K562 (cell line): ENCODE results near the gene ALG8. TPM values are rescaled to one million over a fixed set of nuclear protein-coding genes. Genes with fewer than 3 reads are reported as not detected.
A peak's percentile ranks its signal among the peaks of the same experiment; 100 is the strongest.

Experiments used
- CTCF ChIP-seq, 3 experiments: IDR thresholded peaks in 2 of 3; conservative IDR thresholded peaks in 1 of 3; 2 replicates each; pipeline ENCODE4 v1.5.1; 2011 to 2012; ENCODE audit warnings: low read length in 3 of 3, mild to moderate bottlenecking in 3 of 3, control low read depth in 2 of 3, improper control_type of control experiment in 1 of 3, inconsistent platforms in 1 of 3, low read depth in 1 of 3, mixed read lengths in 1 of 3, moderate library complexity in 1 of 3; ENCODE audit not compliant: insufficient read depth in 2 of 3
- FOXO4 ChIP-seq: fragments of 450-650 bp; formaldehyde crosslinking; IDR thresholded peaks from 2 replicates; pipeline ENCODE4 v1.4.0; 2020; ENCODE audit warnings: mild to moderate bottlenecking, moderate library complexity
- RBBP5 ChIP-seq: fragments of 200-600 bp; sonication (generic); IDR thresholded peaks from 2 replicates; pipeline ENCODE4 v1.6.1; 2012; ENCODE audit warnings: borderline replicate concordance, mild to moderate bottlenecking, low read length, control low read depth, inconsistent platforms; ENCODE audit not compliant: insufficient read depth, poor library complexity, severe bottlenecking
- SREBF2 ChIP-seq: sonication (generic); formaldehyde crosslinking; IDR thresholded peaks from 2 replicates; pipeline ENCODE4 v1.4.0; 2020; ENCODE audit warnings: mild to moderate bottlenecking, missing genetic modification reagents
- TBP ChIP-seq: optimal IDR thresholded peaks from 2 replicates; pipeline ENCODE3; 2011; ENCODE audit warnings: low read depth, low read length, improper control_type of control experiment
- ZKSCAN1 ChIP-seq: fragments of 150-350 bp; IDR thresholded peaks from 2 replicates; pipeline ENCODE4 v1.6.1; 2016; ENCODE audit warnings: low read depth, low read length
- ZNF609 ChIP-seq: sonication (generic); formaldehyde crosslinking; IDR thresholded peaks from 2 replicates; pipeline ENCODE4 v1.8.1; 2023; ENCODE audit warnings: missing genetic modification reagents, mild to moderate bottlenecking, borderline replicate concordance
- ZSCAN29 ChIP-seq: fragments of 450-650 bp; IDR thresholded peaks from 2 replicates; pipeline ENCODE4 v1.6.1; 2017
- polyA plus RNA-seq, 8 experiments: library from polyadenylated mRNA; depleted of rRNA in 4 of 8; stranded (reverse) in 5 of 8; unstranded in 3 of 8; fragments of >200 nt; fragmentation: Nextera tagmentation in 2 of 8; fragmentation: Illumina TruSeq in 1 of 8; extraction: Ambion mirVana in 2 of 8; extraction: Trizol in 1 of 8; gene quantifications; 2 replicates each; pipeline versions ENCODE4 v1.2.1 to v1.2.3, GENCODE V29; 2011 to 2014; ENCODE audit warnings: inconsistent platforms in 1 of 8, missing spikeins in 1 of 8
- total RNA-seq, 7 experiments: library from RNA; depleted of rRNA in 6 of 7; stranded (reverse); fragments of >200 nt in 6 of 7; fragmentation: Illumina TruSeq in 2 of 7; extraction: Trizol in 2 of 7; gene quantifications; 2 replicates each; pipeline versions ENCODE4 v1.2.1 to v1.2.3, GENCODE V29; 2011 to 2021; ENCODE audit warnings: low replicate concordance in 1 of 7
- TF ChIP-seq, protein P1 (sequence below): fragments of 450-650 bp; IDR thresholded peaks from 2 replicates; pipeline ENCODE4 v1.6.1; 2016; ENCODE audit warnings: low read depth, mild to moderate bottlenecking, moderate library complexity
- TF ChIP-seq, protein P2 (sequence below): fragments of 250-450 bp; sonication (Bioruptor Pico); IDR thresholded peaks from 2 replicates; pipeline ENCODE4 v1.4.0; 2020
- TF ChIP-seq, protein P3 (sequence below): fragments of 250-450 bp; sonication (Bioruptor Pico); IDR thresholded peaks from 2 replicates; pipeline ENCODE4 v1.4.0; 2020; ENCODE audit warnings: mild to moderate bottlenecking, moderate library complexity, borderline replicate concordance

The ALG8 gene
- total and polyA plus RNA-seq, 9 of the 15 experiments (the other 6 are each of a cell fraction or from before 2014, with no cell fraction given): 59.3 to 189 (median 106) TPM

- no peak for TF ChIP-seq FOXO4
- TF ChIP-seq ZKSCAN1: peak; percentile 73
- TF ChIP-seq TBP: peak; percentile 92
- TF ChIP-seq, protein P1, sequence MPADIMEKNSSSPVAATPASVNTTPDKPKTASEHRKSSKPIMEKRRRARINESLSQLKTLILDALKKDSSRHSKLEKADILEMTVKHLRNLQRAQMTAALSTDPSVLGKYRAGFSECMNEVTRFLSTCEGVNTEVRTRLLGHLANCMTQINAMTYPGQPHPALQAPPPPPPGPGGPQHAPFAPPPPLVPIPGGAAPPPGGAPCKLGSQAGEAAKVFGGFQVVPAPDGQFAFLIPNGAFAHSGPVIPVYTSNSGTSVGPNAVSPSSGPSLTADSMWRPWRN: no peak
- TF ChIP-seq, protein P2, sequence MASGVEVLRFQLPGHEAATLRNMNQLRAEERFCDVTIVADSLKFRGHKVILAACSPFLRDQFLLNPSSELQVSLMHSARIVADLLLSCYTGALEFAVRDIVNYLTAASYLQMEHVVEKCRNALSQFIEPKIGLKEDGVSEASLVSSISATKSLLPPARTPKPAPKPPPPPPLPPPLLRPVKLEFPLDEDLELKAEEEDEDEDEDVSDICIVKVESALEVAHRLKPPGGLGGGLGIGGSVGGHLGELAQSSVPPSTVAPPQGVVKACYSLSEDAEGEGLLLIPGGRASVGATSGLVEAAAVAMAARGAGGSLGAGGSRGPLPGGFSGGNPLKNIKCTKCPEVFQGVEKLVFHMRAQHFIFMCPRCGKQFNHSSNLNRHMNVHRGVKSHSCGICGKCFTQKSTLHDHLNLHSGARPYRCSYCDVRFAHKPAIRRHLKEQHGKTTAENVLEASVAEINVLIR (CRISPR knock-in tag): no peak
- 0 out of 6 replicates have a peak, but pooled peaks of 1 of the 3 experiments have one; percentile 1 for TF ChIP-seq CTCF (IDR thresholded peaks at IDR 0.05 in 2 of 3, conservative IDR thresholded peaks at IDR 0.05 in 1 of 3; ENCODE audit: insufficient read depth in 2 of 3, low read depth in 1 of 3, low read length in 3 of 3)
- peak; percentile 99 for TF ChIP-seq RBBP5
- no peak for TF ChIP-seq SREBF2
- TF ChIP-seq, protein P3, sequence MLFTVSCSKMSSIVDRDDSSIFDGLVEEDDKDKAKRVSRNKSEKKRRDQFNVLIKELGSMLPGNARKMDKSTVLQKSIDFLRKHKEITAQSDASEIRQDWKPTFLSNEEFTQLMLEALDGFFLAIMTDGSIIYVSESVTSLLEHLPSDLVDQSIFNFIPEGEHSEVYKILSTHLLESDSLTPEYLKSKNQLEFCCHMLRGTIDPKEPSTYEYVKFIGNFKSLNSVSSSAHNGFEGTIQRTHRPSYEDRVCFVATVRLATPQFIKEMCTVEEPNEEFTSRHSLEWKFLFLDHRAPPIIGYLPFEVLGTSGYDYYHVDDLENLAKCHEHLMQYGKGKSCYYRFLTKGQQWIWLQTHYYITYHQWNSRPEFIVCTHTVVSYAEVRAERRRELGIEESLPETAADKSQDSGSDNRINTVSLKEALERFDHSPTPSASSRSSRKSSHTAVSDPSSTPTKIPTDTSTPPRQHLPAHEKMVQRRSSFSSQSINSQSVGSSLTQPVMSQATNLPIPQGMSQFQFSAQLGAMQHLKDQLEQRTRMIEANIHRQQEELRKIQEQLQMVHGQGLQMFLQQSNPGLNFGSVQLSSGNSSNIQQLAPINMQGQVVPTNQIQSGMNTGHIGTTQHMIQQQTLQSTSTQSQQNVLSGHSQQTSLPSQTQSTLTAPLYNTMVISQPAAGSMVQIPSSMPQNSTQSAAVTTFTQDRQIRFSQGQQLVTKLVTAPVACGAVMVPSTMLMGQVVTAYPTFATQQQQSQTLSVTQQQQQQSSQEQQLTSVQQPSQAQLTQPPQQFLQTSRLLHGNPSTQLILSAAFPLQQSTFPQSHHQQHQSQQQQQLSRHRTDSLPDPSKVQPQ (CRISPR knock-in tag): no peak
- no peak for TF ChIP-seq ZSCAN29
- TF ChIP-seq ZNF609 (CRISPR knock-in tag): no peak
Measured at GRCh38 chr11:78079232-78080083, 60.0 kb downstream of the ALG8 start, which contains the start of gene NDUFC2 (continued).
